Epidermal melanocyte (primary cell): ENCODE results near the gene IGSF3.

Source experiments
- DNase-seq: peaks from one replicate; pipeline ENCODE4 v3.0.0; 2011; ENCODE audit warnings: low spot score; ENCODE audit not compliant: insufficient read length

Gene IGSF3

DNA sequence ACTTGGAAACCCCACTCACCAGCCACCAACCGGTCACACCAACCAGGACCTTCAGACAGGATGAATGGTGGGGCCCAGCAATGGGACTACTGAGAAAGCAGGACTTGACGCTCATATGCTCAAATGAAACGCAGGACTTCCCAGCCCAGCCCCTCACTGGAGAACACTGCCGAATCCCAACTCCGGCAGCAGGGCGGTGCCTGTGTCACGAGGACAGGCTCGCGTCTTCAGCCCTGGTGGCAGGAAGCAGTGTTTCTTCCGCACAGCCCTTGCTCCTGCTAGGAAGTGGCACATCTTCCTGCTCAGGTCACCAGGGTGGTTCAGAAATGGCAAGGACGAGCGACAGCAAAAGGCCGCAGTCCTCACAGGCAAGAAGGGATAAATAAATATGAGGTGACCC lies 135.6 kb downstream of the IGSF3 start:
- no peak for DNase-seq

DNA sequence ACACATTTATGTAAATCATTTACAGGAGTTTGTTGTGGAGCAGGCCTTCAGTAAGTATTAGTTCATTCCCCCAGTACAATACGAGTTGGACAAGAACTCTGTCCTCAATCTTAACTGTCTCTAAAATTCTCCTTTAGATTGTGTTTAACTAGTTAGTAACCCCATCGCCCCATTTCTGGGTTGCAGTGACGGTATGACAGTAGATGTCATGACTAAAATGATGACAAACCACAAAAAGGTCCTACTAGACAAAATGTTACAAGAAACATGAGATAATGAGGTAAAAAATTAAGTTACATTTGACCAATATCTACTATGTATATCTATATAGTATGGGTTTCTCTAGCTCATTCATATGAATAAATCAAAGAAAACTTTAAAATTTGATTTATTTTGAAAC lies 137.9 kb downstream of the IGSF3 start:
- no peak for DNase-seq

DNA sequence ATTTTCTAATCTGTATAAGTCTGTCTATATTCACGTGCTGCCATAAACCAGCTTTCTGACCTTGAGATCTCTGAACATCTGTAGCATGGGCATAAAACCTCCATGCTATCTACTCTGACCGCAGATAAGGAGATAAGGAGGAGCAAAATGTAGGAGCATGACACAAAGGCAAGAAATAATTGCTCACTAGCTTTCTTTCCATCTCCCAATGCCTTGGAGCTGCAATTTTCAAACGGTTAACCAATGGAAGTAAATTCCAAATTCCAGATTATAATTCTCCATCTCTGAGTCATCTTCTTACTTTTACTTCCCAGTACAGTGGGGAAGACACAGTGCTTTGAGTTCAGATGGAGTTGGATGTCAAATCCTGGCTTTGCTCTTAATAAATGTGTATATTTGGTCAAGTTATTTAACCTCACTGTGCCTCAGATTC lies 138.3 kb downstream of the IGSF3 start:
- DNase-seq = no peak

DNA sequence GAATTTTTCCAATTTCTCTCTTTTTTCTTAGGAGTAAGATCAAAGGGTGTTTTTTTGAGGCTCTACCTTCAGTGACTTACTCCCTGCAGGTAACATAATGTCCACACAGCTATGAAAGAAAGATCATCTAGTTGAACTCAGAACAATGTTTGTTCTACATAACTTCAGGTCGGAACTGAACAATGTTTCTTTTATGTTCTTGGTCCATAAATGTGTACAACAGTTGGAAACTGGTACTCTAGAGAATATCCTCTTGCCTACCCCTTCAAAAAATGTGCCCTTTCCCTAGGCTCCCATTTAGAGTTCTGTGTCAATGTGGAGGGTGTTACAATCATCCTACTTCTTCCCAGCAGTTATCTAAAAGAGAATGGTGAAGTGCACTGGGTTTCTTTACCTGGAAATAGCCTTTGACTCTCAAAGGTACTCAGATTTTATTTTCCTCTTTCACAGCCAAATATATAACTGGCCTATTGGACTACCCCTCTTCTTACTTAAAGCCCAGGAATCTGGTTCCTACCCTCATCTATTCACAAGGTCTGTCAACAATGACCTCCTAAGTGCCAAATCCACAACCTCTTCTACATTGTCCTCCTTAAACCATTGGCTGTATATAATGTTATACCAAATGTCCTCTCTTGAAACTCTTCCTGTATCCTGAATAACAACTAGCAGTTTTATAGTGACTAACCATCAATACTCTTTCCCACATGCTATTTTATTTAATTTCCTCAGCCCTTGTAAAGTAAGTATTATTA lies 139.0 kb downstream of the IGSF3 start:
- DNase-seq = no peak

DNA sequence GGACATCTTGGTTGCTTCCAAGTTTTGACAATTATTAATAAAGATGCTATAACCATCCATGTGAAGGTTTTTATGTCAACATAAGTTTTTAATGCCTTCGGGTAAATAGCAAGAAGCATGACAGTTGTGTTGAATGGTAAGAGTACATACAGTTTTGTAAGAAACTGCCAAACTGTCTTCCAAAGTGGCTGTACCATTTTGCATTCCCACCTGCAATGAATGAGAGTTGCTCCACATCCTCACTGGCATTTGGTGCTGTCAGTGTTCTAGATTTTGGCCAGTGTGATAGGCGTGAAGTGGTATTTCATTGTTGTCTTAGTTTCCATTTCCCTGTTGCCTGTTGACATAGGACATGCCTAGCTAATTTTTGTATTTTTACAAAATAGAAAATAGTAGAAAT lies 142.1 kb downstream of the IGSF3 start:
- no peak for DNase-seq
